Measurements from ENCODE around the gene PROM1.

Gene PROM1

DNA sequence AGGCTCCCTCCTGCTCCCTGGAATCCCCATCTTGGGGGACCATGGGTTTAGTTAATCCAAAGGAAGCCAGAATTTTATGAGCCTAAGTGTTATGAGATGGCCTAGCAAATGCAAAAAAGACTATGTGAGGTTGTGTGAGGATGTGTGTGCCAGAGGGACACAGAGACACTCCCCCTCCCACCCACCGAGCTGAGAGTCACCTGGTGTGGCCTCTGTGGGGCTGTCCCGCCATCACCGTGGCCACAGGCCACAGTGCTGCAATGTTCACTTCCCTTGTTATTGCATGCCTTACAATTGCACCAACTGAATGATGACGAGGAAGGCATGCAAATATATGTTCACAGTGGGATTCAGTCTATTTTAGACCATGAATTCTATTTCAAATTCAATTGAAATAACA is 120.2 kb downstream of the PROM1 start:
- CTCF ChIA-PET: interaction anchor here (0.6 to 1.6 kb wide), 6 partner anchors 34 to 304 kb away, joined by 3 to 5 read pairs (median 4); no protein-coding TSS in a partner anchor
- POLR2A ChIA-PET: no interaction called here
- TF ChIP-seq ZNF350 (tag by site-specific recombination; IDR thresholded peaks at IDR 0.05) (no peak), GLI2 (tag by site-specific recombination; IDR thresholded peaks at IDR 0.05; ENCODE audit: borderline replicate concordance, low read depth) (no peak), ZNF266 (tag by site-specific recombination; IDR thresholded peaks at IDR 0.05; ENCODE audit: low read depth) (no peak), ZSCAN16 (tag by site-specific recombination; IDR thresholded peaks at IDR 0.05) (no peak), ZNF626 (tag by site-specific recombination; IDR thresholded peaks at IDR 0.05) (no peak), TCF7L2 (IDR thresholded peaks at IDR 0.05; ENCODE audit: borderline replicate concordance, low read depth, low read length) (no peak), ZSCAN30 (tag by site-specific recombination; IDR thresholded peaks at IDR 0.05) (no peak), ZSCAN4 (tag by site-specific recombination; IDR thresholded peaks at IDR 0.05) (no peak)

GRCh38 chr4:15963001-15963451 is 120.8 kb downstream of the PROM1 start, which contains the start of gene FGFBP2:
FGFBP2 (minus strand) TSS chr4:15963175; CDS start chr4:15963129, 46 bp downstream.
- CTCF ChIA-PET: interaction anchor here (0.6 to 1.8 kb wide), 7 partner anchors 35 to 304 kb away, joined by 3 to 12 read pairs (median 4); no protein-coding TSS in a partner anchor
- no peak within 1 kb of the TSS for H3K27ac ChIP-seq (ENCODE audit: extremely low read depth, low read depth, low read length)
- no peaks in the 10 kb centered on the region for H3K9me3 ChIP-seq (ENCODE audit: control insufficient read depth, insufficient read depth, low read depth, low read length)
- TF ChIP-seq ZNF707 (tag by site-specific recombination; IDR thresholded peaks at IDR 0.05): no peak
- TF ChIP-seq ZNF654 (tag by site-specific recombination; IDR thresholded peaks at IDR 0.05; ENCODE audit: low read depth): peak; percentile 12; the same call in 1 of the 2 replicates
- POLR2A ChIA-PET: no interaction called here
- no peaks in the 10 kb centered on the region for H3K36me3 ChIP-seq (ENCODE audit: control insufficient read depth in 2 of 2, insufficient read depth in 1 of 2, low read length in 2 of 2)
- H3K4me1 ChIP-seq (ENCODE audit: control insufficient read depth, insufficient read depth, low read length): no peaks in the 10 kb centered on the region
- H3K4me3 ChIP-seq (ENCODE audit: low read depth, low read length): no peak within 1 kb of the TSS

More for the DNA sequence above, 120.2 kb downstream of the PROM1 start:
- Histone ChIP-seq H3K36me3 (ENCODE audit: control insufficient read depth in 2 of 2, insufficient read depth in 1 of 2, low read length in 2 of 2) (no peaks in the 10 kb centered on the region), H3K27ac (ENCODE audit: extremely low read depth, low read depth, low read length) (no peak overlapping the region), H3K4me3 (ENCODE audit: low read depth, low read length) (no peak overlapping the region), H3K9me3 (ENCODE audit: control insufficient read depth, insufficient read depth, low read depth, low read length) (no peaks in the 10 kb centered on the region), H3K4me1 (ENCODE audit: control insufficient read depth, insufficient read depth, low read length) (no peaks in the 10 kb centered on the region)

GRCh38 chr4:15961781-15962510 is 121.9 kb downstream of the PROM1 start:
- TF ChIP-seq ZNF202 (tag by site-specific recombination; IDR thresholded peaks at IDR 0.05; ENCODE audit: borderline replicate concordance) (no peak), ZSCAN30 (tag by site-specific recombination; IDR thresholded peaks at IDR 0.05) (no peak), ZNF37A (tag by site-specific recombination; IDR thresholded peaks at IDR 0.05) (no peak), KLF10 (tag by site-specific recombination; IDR thresholded peaks at IDR 0.05) (no peak), GLIS1 (tag by site-specific recombination; IDR thresholded peaks at IDR 0.05) (no peak), ZNF549 (tag by site-specific recombination; IDR thresholded peaks at IDR 0.05) (no peak), ZNF701 (tag by site-specific recombination; IDR thresholded peaks at IDR 0.05) (no peak), ZNF529 (tag by site-specific recombination; IDR thresholded peaks at IDR 0.05; ENCODE audit: insufficient replicate concordance) (no peak), ZNF610 (tag by site-specific recombination; IDR thresholded peaks at IDR 0.05; ENCODE audit: borderline replicate concordance) (no peak), ZNF274 (IDR thresholded peaks at IDR 0.05; ENCODE audit: low read length) (no peak), ZNF274 (tag by site-specific recombination; IDR thresholded peaks at IDR 0.05; ENCODE audit: borderline replicate concordance) (no peak), ZNF366 (tag by site-specific recombination; conservative IDR thresholded peaks at IDR 0.05) (no peak)
- TF ChIP-seq, protein P1, sequence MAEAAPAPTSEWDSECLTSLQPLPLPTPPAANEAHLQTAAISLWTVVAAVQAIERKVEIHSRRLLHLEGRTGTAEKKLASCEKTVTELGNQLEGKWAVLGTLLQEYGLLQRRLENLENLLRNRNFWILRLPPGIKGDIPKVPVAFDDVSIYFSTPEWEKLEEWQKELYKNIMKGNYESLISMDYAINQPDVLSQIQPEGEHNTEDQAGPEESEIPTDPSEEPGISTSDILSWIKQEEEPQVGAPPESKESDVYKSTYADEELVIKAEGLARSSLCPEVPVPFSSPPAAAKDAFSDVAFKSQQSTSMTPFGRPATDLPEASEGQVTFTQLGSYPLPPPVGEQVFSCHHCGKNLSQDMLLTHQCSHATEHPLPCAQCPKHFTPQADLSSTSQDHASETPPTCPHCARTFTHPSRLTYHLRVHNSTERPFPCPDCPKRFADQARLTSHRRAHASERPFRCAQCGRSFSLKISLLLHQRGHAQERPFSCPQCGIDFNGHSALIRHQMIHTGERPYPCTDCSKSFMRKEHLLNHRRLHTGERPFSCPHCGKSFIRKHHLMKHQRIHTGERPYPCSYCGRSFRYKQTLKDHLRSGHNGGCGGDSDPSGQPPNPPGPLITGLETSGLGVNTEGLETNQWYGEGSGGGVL (tag by site-specific recombination; IDR thresholded peaks at IDR 0.05): no peak
- ChIA-PET POLR2A (no interaction called here), CTCF (interaction anchor here (0.6 to 1.8 kb wide), 7 partner anchors 36 to 305 kb away, joined by 3 to 12 read pairs (median 3); no protein-coding TSS in a partner anchor)

More at GRCh38 chr4:15961781-15962510, 121.9 kb downstream of the PROM1 start:
- Histone ChIP-seq H3K9me3 (ENCODE audit: control insufficient read depth, insufficient read depth, low read depth, low read length) (no peaks in the 10 kb centered on the region), H3K36me3 (ENCODE audit: control insufficient read depth in 2 of 2, insufficient read depth in 1 of 2, low read length in 2 of 2) (no peaks in the 10 kb centered on the region), H3K4me3 (ENCODE audit: low read depth, low read length) (no peak overlapping the region), H3K27ac (ENCODE audit: extremely low read depth, low read depth, low read length) (no peak overlapping the region), H3K4me1 (ENCODE audit: control insufficient read depth, insufficient read depth, low read length) (no peaks in the 10 kb centered on the region)
